ENCODE results near the gene TRIM5. TPM values are rescaled to one million over a fixed set of nuclear protein-coding genes. Genes with fewer than 3 reads are reported as not detected.

The TRIM5 gene
- total and polyA plus RNA-seq, 9 of the 15 experiments (the other 6 are each of a cell fraction or from before 2014, with no cell fraction given), result 7.7 to 20.8 (median 15.0) TPM

DNA sequence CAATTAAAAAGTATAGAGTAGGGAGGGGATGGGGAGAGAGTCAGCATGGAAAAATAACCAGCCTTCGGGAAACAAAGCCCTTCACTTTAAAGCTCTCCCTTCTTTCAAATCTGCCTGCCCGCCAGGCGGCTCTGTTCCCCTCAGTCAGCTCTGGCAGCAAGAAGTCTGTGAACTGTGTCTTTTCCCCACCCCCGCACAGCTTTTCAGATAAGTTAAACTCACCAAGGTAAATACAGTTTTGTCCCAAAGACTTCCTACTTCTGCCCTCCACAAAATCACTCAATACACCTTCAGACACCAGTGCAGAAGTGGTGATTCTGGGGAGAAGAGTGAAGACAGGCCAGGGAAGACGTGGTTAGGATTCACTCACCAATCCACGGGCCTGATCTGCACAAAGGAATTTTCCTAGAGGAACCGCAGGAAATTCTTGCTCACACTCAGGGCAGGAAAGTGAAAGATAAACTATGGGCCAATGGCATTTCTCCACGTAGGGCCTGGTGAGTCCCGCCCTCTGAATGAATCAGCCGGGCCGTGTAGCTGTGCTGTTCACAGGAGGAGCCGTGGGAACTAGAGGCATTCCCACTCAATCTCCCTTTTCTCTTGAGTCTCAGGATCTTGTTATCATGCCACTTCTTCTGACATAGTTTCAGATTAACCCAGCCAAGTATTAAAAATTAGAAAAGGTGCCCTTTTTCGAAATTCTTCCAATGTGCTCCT lies at the start of gene TRIM5 (continued):
- peak in 1 of 2 experiments; percentile 42; a peak in 1 of 4 replicates for TF ChIP-seq RCOR1 (IDR thresholded peaks at IDR 0.05; ENCODE audit: borderline replicate concordance in 1 of 2, low read depth in 2 of 2, low read length in 2 of 2)
- TF ChIP-seq, protein P1, sequence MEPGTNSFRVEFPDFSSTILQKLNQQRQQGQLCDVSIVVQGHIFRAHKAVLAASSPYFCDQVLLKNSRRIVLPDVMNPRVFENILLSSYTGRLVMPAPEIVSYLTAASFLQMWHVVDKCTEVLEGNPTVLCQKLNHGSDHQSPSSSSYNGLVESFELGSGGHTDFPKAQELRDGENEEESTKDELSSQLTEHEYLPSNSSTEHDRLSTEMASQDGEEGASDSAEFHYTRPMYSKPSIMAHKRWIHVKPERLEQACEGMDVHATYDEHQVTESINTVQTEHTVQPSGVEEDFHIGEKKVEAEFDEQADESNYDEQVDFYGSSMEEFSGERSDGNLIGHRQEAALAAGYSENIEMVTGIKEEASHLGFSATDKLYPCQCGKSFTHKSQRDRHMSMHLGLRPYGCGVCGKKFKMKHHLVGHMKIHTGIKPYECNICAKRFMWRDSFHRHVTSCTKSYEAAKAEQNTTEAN (CRISPR knock-in tag; IDR thresholded peaks at IDR 0.05), result 0 out of 2 replicates have a peak, but pooled peaks have one; percentile 50
- TF ChIP-seq NRF1 (conservative IDR thresholded peaks at IDR 0.05 in 1 of 2, IDR thresholded peaks at IDR 0.05 in 1 of 2), result peak; percentile 57 to 65
- peak; percentile 36 for TF ChIP-seq PRDM10 (IDR thresholded peaks at IDR 0.05; ENCODE audit: partially characterized antibody)
- peak; percentile 76 for TF ChIP-seq JUND (IDR thresholded peaks at IDR 0.05; ENCODE audit: borderline replicate concordance, low read depth, low read length)
- TF ChIP-seq JUND (tag; IDR thresholded peaks at IDR 0.05; ENCODE audit: borderline replicate concordance, low read depth, low read length), result peak; percentile 86; the same call in 2 of the 3 replicates
- peak; percentile 41; the same call in 1 of the 2 replicates for TF ChIP-seq BACH1 (tag; IDR thresholded peaks at IDR 0.05)
- TF ChIP-seq ZBTB7A (IDR thresholded peaks at IDR 0.05; ENCODE audit: borderline replicate concordance, control insufficient read depth, low read depth, low read length), result 0 out of 2 replicates have a peak, but pooled peaks have one; percentile 10
- peak; percentile 45; the same call in 1 of the 2 replicates for TF ChIP-seq EP300 (IDR thresholded peaks at IDR 0.05; ENCODE audit: low read length)
- 0 out of 2 replicates have a peak, but pooled peaks have one; percentile 17 for TF ChIP-seq POLR2G (IDR thresholded peaks at IDR 0.05; ENCODE audit: low read depth, low read length)
- peak in 1 of 2 experiments; percentile 70; a peak in 1 of 4 replicates for TF ChIP-seq TEAD1 (CRISPR knock-in tag; IDR thresholded peaks at IDR 0.05)
- TF ChIP-seq, protein P2, sequence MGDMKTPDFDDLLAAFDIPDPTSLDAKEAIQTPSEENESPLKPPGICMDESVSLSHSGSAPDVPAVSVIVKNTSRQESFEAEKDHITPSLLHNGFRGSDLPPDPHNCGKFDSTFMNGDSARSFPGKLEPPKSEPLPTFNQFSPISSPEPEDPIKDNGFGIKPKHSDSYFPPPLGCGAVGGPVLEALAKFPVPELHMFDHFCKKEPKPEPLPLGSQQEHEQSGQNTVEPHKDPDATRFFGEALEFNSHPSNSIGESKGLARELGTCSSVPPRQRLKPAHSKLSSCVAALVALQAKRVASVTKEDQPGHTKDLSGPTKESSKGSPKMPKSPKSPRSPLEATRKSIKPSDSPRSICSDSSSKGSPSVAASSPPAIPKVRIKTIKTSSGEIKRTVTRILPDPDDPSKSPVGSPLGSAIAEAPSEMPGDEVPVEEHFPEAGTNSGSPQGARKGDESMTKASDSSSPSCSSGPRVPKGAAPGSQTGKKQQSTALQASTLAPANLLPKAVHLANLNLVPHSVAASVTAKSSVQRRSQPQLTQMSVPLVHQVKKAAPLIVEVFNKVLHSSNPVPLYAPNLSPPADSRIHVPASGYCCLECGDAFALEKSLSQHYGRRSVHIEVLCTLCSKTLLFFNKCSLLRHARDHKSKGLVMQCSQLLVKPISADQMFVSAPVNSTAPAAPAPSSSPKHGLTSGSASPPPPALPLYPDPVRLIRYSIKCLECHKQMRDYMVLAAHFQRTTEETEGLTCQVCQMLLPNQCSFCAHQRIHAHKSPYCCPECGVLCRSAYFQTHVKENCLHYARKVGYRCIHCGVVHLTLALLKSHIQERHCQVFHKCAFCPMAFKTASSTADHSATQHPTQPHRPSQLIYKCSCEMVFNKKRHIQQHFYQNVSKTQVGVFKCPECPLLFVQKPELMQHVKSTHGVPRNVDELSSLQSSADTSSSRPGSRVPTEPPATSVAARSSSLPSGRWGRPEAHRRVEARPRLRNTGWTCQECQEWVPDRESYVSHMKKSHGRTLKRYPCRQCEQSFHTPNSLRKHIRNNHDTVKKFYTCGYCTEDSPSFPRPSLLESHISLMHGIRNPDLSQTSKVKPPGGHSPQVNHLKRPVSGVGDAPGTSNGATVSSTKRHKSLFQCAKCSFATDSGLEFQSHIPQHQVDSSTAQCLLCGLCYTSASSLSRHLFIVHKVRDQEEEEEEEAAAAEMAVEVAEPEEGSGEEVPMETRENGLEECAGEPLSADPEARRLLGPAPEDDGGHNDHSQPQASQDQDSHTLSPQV (IDR thresholded peaks at IDR 0.05), result peak; percentile 22; the same call in 1 of the 2 replicates
- peak; percentile 74 to 82 for TF ChIP-seq FOXK2 (conservative IDR thresholded peaks at IDR 0.05 in 1 of 2, IDR thresholded peaks at IDR 0.05 in 1 of 2; ENCODE audit: low read depth in 2 of 2)
- no peak for TF ChIP-seq ZNF282 (CRISPR knock-in tag; IDR thresholded peaks at IDR 0.05)
- peak; percentile 54; the same call in 1 of the 2 replicates for TF ChIP-seq ZBTB17 (CRISPR knock-in tag; IDR thresholded peaks at IDR 0.05)
- peak; percentile 77 for TF ChIP-seq TEAD4 (IDR thresholded peaks at IDR 0.05; ENCODE audit: low read length)
- TF ChIP-seq TEAD4 (CRISPR knock-in tag; IDR thresholded peaks at IDR 0.05; ENCODE audit: borderline replicate concordance), result no peak

Measured in K562 (cell line).